DND-41 (cell line): ENCODE measurements around the gene CERS5.

Experiments used
- ATAC-seq: fragments of 200-7000 bp; cut with Tn5 transposase; 3 replicates; pipeline ENCODE4 v1.9.1; 2021; ENCODE audit warnings: low read depth; ENCODE audit not compliant: insufficient read depth
- DNase-seq: peaks from one replicate; pipeline ENCODE4 v3.0.0-alpha.2; 2020
- H2AFZ ChIP-seq: 2 replicates; pipeline ENCODE4 v1.6.0; 2012; ENCODE audit warnings: low read depth, low read length
- H3K27ac ChIP-seq: 2 replicates; pipeline ENCODE4 v1.5.1; 2012; ENCODE audit warnings: low read length, inconsistent platforms
- H3K27me3 ChIP-seq: fragments of 200-600 bp; sonication (generic); 2 replicates; pipeline ENCODE4 v1.6.0; 2012; ENCODE audit warnings: low read length, mild to moderate bottlenecking, inconsistent platforms; ENCODE audit not compliant: insufficient read depth, poor library complexity
- H3K36me3 ChIP-seq: 2 replicates; pipeline ENCODE4 v1.5.1; 2012; ENCODE audit warnings: low read length, inconsistent platforms; ENCODE audit not compliant: insufficient read depth
- H3K4me1 ChIP-seq: 2 replicates; pipeline ENCODE4 v1.5.1; 2012; ENCODE audit warnings: mild to moderate bottlenecking, low read length; ENCODE audit not compliant: insufficient read depth
- H3K4me2 ChIP-seq: 2 replicates; pipeline ENCODE4 v1.6.0; 2012; ENCODE audit warnings: mild to moderate bottlenecking, moderate library complexity, low read length, inconsistent platforms; ENCODE audit not compliant: insufficient read depth
- H3K4me3 ChIP-seq, 2 experiments: fragments of 200-600 bp in 1 of 2; shearing (Covaris generic) in 1 of 2; 2 replicates each; pipeline ENCODE4 v1.5.1; 2012 to 2016; ENCODE audit warnings: inconsistent platforms in 2 of 2, low read length in 2 of 2, mild to moderate bottlenecking in 2 of 2, low read depth in 1 of 2, moderate library complexity in 1 of 2
- H3K79me2 ChIP-seq: 2 replicates; pipeline ENCODE4 v1.6.0; 2012; ENCODE audit warnings: low read length, inconsistent platforms; ENCODE audit not compliant: insufficient read depth
- H3K9ac ChIP-seq: 2 replicates; pipeline ENCODE4 v1.6.0; 2012; ENCODE audit warnings: low read depth, mild to moderate bottlenecking, inconsistent platforms, low read length, moderate library complexity
- H3K9me3 ChIP-seq: 2 replicates; pipeline ENCODE4 v1.5.1; 2012; ENCODE audit warnings: low read length, moderate library complexity, mild to moderate bottlenecking, inconsistent platforms; ENCODE audit not compliant: insufficient read depth, severe bottlenecking
- H4K20me1 ChIP-seq: 2 replicates; pipeline ENCODE4 v1.6.0; 2012; ENCODE audit warnings: low read length; ENCODE audit not compliant: insufficient read depth
- CTCF ChIP-seq: IDR thresholded peaks from 2 replicates; pipeline ENCODE4 v1.5.1; 2012; ENCODE audit warnings: borderline replicate concordance, low read length, moderate library complexity, mild to moderate bottlenecking; ENCODE audit not compliant: poor library complexity, severe bottlenecking; ENCODE audit errors: extremely low read depth
- EZH2 ChIP-seq: IDR thresholded peaks from 3 replicates; pipeline ENCODE4 v1.6.1; 2012; ENCODE audit warnings: borderline replicate concordance, low read depth, mild to moderate bottlenecking, moderate library complexity, low read length, inconsistent platforms; ENCODE audit not compliant: severe bottlenecking

The CERS5 gene

GRCh38 chr12:50205648-50206047, 38.5 kb upstream of the CERS5 start:
- TF ChIP-seq EZH2 (no peak), CTCF (no peak)
- H3K4me2 ChIP-seq: no peak overlapping the region
- H3K36me3 ChIP-seq: peaks cover 17% of the 10 kb centered on the region
- no peak overlapping the region for H2AFZ ChIP-seq
- no peak overlapping the region for H3K27ac ChIP-seq
- no peak overlapping the region for H3K4me3 ChIP-seq
- no peaks in the 10 kb centered on the region for H3K9me3 ChIP-seq
- DNase-seq: no peak
- H3K27me3 ChIP-seq: no peaks in the 10 kb centered on the region
- no peaks in the 10 kb centered on the region; the same call in 1 of the 2 replicates for H3K4me1 ChIP-seq
- ATAC-seq: no peak
- H4K20me1 ChIP-seq: no peaks in the 10 kb centered on the region
- no peaks in the 10 kb centered on the region for H3K79me2 ChIP-seq
- no peak overlapping the region for H3K9ac ChIP-seq

GRCh38 chr12:50203691-50204090, 36.5 kb upstream of the CERS5 start:
- Histone ChIP-seq H3K27ac (no peak overlapping the region), H4K20me1 (no peaks in the 10 kb centered on the region), H2AFZ (no peak overlapping the region), H3K4me1 (no peaks in the 10 kb centered on the region), H3K27me3 (no peaks in the 10 kb centered on the region), H3K79me2 (no peaks in the 10 kb centered on the region), H3K36me3 (peaks cover 27% of the 10 kb centered on the region), H3K4me3 (no peak overlapping the region), H3K9ac (no peak overlapping the region), H3K9me3 (no peaks in the 10 kb centered on the region), H3K4me2 (no peak overlapping the region)
- TF ChIP-seq CTCF (no peak), EZH2 (no peak)
- ATAC-seq (no peak), DNase-seq (no peak)

DNA sequence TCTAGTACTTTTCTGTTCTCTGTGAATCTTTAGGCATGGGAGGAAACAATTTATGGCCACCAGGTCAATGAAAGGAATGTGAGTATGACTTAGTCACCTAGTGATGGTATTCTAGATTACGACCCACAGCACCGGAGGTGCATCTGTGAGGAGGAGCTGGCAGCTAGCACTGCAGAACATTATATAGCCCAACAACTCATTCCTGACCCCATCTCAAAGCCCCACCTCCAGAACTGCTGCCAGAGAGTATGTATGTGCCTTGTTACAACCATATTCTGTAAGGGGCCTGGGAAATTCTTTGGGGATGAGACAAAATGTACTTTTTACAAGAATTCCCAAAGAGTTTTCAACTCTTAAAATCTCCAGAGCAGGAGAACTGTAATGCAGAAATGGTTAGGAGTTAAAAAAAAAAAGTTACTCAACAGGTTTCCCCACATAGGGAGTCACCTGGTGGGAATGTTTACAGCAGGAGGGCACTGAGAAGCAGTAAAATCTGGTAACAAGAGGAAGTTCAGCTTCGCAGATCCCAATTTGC, 34.9 kb upstream of the CERS5 start:
- TF ChIP-seq CTCF (no peak), EZH2 (no peak)
- no peak overlapping the region for H3K9ac ChIP-seq
- no peaks in the 10 kb centered on the region for H3K9me3 ChIP-seq
- ATAC-seq: no peak
- H4K20me1 ChIP-seq: no peaks in the 10 kb centered on the region
- H3K36me3 ChIP-seq: peaks cover 35% of the 10 kb centered on the region
- no peaks in the 10 kb centered on the region for H3K27me3 ChIP-seq
- no peak overlapping the region for H2AFZ ChIP-seq
- H3K79me2 ChIP-seq: no peaks in the 10 kb centered on the region
- no peak overlapping the region for H3K4me3 ChIP-seq
- no peaks in the 10 kb centered on the region for H3K4me1 ChIP-seq
- H3K27ac ChIP-seq: no peak overlapping the region
- H3K4me2 ChIP-seq: no peak overlapping the region
- DNase-seq: no peak
